ENCODE data around the gene DSG2.

DSG2 gene

GRCh38 chr18:31490833-31491232 is 7.1 kb upstream of the DSG2 start:
- no peak for TF ChIP-seq SIN3A (IDR thresholded peaks at IDR 0.05; ENCODE audit: borderline replicate concordance, insufficient read depth, low read length)
- no peak for TF ChIP-seq FOXP2 (optimal IDR thresholded peaks at IDR 0.05; ENCODE audit: borderline replicate concordance, extremely low read depth, extremely low read length, insufficient read depth)
- TF ChIP-seq REST (IDR thresholded peaks at IDR 0.05; ENCODE audit: insufficient read depth in 1 of 2, low read depth in 2 of 2, low read length in 2 of 2), result no peak
- no peak for TF ChIP-seq TAF1 (IDR thresholded peaks at IDR 0.05; ENCODE audit: borderline replicate concordance, insufficient read depth, low read length)
- TF ChIP-seq POLR2AphosphoS5 (IDR thresholded peaks at IDR 0.05; ENCODE audit: low read depth, low read length), result no peak

GRCh38 chr18:31491586-31491985 is 6.4 kb upstream of the DSG2 start:
- no peak for TF ChIP-seq REST (IDR thresholded peaks at IDR 0.05; ENCODE audit: insufficient read depth in 1 of 2, low read depth in 2 of 2, low read length in 2 of 2)
- no peak for TF ChIP-seq TAF1 (IDR thresholded peaks at IDR 0.05; ENCODE audit: borderline replicate concordance, insufficient read depth, low read length)
- no peak for TF ChIP-seq POLR2AphosphoS5 (IDR thresholded peaks at IDR 0.05; ENCODE audit: low read depth, low read length)
- TF ChIP-seq FOXP2 (optimal IDR thresholded peaks at IDR 0.05; ENCODE audit: borderline replicate concordance, extremely low read depth, extremely low read length, insufficient read depth), result no peak
- TF ChIP-seq SIN3A (IDR thresholded peaks at IDR 0.05; ENCODE audit: borderline replicate concordance, insufficient read depth, low read length), result no peak

DNA sequence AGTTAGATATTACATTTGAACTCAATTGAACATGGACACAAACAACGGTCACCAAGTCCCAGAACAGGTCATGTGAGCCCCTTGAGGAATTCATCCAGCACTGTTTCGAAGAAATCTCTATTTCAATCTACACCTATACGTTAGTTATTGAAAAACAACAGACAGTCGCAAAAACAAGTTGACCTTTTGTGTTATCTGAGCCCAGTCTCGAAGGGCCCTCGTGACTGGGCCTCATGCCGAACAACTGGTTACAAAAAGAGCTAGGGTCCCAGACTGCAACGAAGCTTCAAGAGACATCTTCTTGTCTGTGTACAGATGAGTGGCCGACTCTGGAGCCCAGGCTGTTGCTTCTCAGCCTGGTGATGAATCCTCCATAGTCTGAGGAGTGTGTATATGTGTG is 5.3 kb upstream of the DSG2 start:
- TF ChIP-seq SIN3A (IDR thresholded peaks at IDR 0.05; ENCODE audit: borderline replicate concordance, insufficient read depth, low read length), result no peak
- TF ChIP-seq FOXP2 (optimal IDR thresholded peaks at IDR 0.05; ENCODE audit: borderline replicate concordance, extremely low read depth, extremely low read length, insufficient read depth), result no peak

GRCh38 chr18:31493171-31493570 is 4.8 kb upstream of the DSG2 start:
- no peak for TF ChIP-seq SIN3A (IDR thresholded peaks at IDR 0.05; ENCODE audit: borderline replicate concordance, insufficient read depth, low read length)
- no peak for TF ChIP-seq REST (IDR thresholded peaks at IDR 0.05; ENCODE audit: insufficient read depth in 1 of 2, low read depth in 2 of 2, low read length in 2 of 2)
- no peak for TF ChIP-seq POLR2AphosphoS5 (IDR thresholded peaks at IDR 0.05; ENCODE audit: low read depth, low read length)
- TF ChIP-seq TAF1 (IDR thresholded peaks at IDR 0.05; ENCODE audit: borderline replicate concordance, insufficient read depth, low read length), result no peak
- no peak for TF ChIP-seq FOXP2 (optimal IDR thresholded peaks at IDR 0.05; ENCODE audit: borderline replicate concordance, extremely low read depth, extremely low read length, insufficient read depth)

DNA sequence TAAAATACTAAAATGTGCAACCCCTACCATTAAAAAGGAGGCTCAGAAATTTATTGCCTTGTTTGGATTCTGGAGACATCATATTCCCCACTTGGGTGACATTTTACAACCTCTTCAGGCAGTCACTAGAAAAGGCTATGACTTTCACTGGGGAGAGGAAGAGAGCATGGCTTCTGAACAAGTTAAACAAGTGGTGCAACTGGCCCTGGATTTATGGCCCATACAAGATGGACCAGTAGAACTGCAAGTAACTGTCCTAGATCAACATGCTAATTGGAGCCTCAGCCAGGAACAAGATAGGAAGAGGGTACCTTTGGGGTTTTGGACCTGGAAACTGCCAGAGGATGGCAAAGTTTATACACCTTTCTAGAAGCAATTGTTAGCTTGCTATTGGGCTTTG is 4.0 kb upstream of the DSG2 start:
- TF ChIP-seq FOXP2 (optimal IDR thresholded peaks at IDR 0.05; ENCODE audit: borderline replicate concordance, extremely low read depth, extremely low read length, insufficient read depth) (no peak), TAF1 (IDR thresholded peaks at IDR 0.05; ENCODE audit: borderline replicate concordance, insufficient read depth, low read length) (no peak), REST (IDR thresholded peaks at IDR 0.05; ENCODE audit: insufficient read depth in 1 of 2, low read depth in 2 of 2, low read length in 2 of 2) (no peak), POLR2AphosphoS5 (IDR thresholded peaks at IDR 0.05; ENCODE audit: low read depth, low read length) (no peak), SIN3A (IDR thresholded peaks at IDR 0.05; ENCODE audit: borderline replicate concordance, insufficient read depth, low read length) (no peak)
